Stimulated activated CD4-positive, alpha-beta T cell treated with anti-CD3 and anti-CD28 coated beads, Interleukin-2, amount 100 ng/mL, for 24 hours (primary cell): ENCODE results near the gene SPTLC2.
"Not testable (repeated sequence)": the region's sequence is repeated elsewhere in the genome, so short reads cannot be mapped to it uniquely, and the experiment has no call there.

ENCODE experiments used
- DNase-seq, 2 donors: peaks; one replicate each; pipeline ENCODE4 v3.0.0-alpha.2; 2020

SPTLC2 gene

GRCh38 chr14:77622366-77622961, 6.0 kb upstream of the SPTLC2 start:
- DNase-seq: no peak

DNA sequence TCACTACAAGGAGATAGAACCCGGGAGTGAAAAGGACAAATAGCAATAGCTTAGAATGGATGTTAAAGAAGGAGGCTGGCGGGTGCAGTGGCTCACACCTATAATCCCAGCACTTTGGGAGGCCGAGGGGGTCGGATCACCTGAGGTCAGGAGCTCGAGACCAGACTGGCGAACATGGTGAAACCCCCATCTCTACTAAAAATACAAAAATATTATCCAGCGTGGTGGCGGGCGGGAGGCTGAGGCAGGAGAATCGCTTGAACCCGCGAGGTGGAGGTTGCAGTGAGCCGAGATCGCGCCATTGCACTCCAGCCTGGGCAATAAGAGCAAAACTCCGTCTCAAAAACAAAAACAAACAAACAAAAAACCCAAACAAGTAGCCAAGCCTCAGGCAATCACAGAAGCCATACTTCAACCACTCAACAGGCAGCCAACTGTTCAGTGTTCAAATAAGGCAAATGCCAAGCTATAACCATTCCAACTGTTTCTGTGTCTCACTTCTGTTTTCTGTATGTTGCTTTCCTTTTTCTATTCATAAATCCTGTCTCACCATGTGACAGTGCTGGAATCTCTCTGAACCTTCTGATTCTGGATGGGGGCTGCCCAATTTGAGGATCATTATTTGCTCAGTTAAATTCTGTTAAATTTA, 3.9 kb upstream of the SPTLC2 start:
- no peak for DNase-seq

DNA sequence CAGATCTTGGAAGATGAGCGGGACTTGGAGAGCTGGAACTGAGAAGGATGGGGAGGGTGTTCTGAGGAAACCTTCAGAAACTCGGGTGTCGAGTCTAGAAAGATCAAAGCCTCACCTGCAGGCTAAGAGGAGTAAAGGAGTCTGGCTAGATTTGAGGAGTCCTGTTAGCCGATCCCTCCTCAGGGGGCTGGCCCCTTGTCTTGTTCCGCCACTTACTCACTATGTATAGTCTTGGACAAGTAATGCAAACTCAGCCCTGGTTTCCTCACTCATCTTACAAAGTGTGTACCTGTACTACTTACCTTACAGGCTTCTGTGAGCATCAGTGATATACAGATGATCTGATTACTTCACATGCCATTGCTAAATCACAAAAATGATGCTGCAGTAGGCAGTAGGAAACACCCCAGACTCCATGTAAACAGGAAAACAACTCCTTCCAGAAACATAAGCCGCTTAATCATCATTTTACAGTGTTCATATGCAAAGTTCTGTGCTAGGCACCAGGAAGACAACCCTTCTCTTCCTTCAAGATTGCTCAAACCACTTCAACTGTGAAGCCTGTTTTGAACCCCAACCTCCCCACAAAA, 2.0 kb upstream of the SPTLC2 start:
- no peak for DNase-seq

- DNase-seq: no peak
Measured at GRCh38 chr14:77616133-77616453, 344 bp downstream of the SPTLC2 start.

GRCh38 chr14:77615361-77616132, 890 bp downstream of the SPTLC2 start:
- DNase-seq: peak; percentile 9 to 20

GRCh38 chr14:77613201-77613600, 3.2 kb downstream of the SPTLC2 start:
- no peak for DNase-seq

GRCh38 chr14:77612011-77612620, 4.3 kb downstream of the SPTLC2 start:
- DNase-seq: no peak

DNA sequence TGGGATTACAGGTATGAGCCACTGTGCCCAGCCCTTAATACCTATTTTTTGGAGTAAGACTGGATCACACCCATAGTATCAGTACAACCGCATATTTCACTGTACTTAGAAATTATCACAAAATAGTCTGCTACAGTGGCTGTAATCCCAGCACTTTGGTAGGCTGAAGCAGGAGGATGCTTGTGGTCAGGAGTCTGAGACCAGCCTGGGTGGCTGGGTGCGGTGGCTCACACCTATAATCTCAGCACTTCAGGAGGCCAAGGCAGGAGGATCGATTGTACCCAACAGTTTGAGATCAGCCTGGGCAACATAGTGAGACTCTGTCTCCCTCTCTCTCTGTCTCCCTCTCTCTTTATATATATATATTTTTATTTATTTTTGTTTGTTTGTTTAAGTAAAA, 5.9 kb downstream of the SPTLC2 start:
- DNase-seq: no peak

GRCh38 chr14:77609922-77610321, 6.5 kb downstream of the SPTLC2 start:
- no peak for DNase-seq

DNA sequence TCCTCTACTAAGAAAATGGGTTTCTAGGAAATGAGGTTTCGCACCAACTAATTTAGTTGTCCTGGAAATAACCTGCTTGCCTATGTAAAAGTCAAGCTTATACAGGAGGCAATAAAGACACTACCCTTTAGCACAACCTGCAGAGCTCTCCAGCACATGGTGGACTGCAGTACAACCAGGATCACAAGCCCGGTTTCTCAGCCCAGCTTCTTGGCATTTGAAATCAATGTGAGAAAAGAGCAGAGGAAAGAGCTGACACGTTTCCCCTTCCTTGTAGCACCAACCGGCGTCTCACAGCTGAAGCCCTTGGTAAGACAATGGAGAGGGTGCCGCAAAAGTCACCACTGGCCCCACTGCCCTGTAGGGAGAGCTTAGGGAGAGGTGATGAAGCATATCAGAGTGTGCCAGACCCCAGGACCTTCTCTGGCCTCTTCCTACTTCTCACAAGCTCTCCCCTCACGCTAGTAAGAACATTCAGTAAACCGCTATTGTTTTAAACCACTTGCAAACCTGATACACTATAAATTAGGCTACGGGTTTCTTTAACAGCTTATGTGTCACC, 8.6 kb downstream of the SPTLC2 start:
- peak in 1 of 2 donors; percentile 2 for DNase-seq

DNA sequence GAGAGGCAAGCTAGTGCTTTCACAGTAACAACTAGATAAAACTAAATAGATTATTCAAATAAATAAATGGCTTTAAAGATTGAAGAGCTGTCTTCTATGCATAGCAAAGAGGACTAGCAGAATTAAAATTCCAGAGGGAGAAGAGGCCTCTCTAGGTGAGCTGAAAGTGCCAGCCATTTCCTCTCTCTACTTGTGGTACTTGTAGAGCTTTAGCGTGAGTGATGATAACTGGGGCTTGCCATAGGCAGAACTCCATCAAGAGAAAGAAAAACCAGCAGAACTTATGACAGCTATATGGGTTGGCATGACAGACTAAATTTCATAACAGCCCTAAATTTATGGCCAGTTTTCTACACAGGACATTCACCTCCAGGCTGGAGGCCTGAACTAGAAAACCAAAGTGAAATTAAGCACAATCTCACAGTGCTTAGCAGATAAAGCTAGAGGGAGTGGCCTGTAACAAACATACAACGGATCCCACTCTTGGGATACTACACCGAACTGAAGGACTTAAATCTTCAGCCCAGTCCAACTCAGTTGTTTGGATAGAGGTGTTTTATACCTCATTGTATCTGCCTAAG, 11.0 kb downstream of the SPTLC2 start:
- no peak for DNase-seq

- no peak for DNase-seq
Measured at GRCh38 chr14:77603654-77604255, 12.7 kb downstream of the SPTLC2 start.

DNA sequence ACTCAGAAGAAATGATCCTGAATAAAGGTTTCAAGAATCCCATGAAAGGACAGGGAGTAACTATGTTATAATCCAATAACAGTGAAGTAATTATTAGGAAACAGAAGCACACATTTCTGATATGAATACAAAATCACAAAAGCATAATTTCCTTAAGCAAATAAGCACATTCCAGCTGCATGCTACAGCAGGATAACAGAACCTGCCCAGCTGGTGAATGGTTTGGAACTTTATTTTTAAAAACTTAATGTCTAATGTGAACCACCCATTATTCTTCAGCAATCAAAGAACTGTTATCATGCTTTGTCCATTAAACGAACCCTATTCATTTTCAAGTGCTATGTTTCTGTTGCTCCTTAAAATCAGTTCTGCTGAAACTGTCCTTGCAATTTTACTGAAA, 13.4 kb downstream of the SPTLC2 start:
- no peak for DNase-seq

DNA sequence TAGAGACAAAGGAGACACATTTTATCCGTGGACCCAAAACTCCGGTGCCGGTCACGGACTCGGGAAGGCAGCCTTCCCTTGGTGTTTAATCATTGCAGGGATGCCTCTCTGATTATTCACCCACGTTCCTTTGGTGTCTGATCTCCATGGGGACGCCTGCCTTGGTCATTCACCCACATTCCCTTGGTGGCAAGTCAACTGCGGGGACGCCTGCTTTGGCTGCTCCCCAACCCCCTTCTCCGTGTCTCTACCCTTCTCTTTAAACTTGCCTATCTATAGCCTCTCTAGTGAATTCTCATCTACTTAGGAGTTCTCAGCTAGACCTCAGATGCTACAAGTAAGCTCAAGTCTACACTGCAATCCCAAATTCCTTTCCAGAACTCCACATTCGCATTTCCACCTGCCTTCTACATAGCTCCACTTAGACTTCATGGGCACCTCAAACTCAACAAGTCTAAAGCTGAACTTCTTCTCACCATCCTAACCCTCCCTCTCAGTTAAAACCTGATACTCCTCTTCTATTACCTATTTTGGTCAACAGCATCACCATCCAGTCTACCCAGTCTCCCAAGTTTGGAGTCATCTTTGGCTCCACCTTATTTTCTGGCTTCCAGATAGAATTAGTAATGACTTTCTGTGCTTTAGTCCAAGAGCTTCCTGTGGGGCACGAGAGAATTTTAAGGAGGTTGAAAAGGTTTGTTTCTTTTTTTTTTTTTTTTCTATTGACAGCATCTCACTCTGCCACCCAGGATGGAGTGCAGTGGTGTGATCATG, 14.4 kb downstream of the SPTLC2 start:
- no peak for DNase-seq

DNA sequence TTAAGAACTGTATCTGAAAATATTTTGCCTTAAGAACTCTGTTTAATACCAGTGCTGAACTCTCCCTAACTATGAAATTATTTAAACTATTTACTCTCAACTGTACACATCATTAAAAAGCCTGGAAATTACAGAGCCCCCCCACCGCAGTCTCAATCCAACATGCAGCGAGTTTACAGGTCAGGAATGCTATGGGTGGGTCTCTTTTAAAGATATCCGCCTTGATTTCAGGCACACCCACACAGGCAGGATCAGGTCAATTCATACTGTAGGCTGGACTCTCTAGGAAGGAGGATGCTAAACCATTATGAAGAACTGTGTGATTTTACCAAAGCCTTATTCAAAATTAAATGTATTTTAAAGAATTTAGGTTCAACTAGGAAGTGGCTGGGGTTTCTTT, 16.5 kb downstream of the SPTLC2 start:
- no peak for DNase-seq

DNA sequence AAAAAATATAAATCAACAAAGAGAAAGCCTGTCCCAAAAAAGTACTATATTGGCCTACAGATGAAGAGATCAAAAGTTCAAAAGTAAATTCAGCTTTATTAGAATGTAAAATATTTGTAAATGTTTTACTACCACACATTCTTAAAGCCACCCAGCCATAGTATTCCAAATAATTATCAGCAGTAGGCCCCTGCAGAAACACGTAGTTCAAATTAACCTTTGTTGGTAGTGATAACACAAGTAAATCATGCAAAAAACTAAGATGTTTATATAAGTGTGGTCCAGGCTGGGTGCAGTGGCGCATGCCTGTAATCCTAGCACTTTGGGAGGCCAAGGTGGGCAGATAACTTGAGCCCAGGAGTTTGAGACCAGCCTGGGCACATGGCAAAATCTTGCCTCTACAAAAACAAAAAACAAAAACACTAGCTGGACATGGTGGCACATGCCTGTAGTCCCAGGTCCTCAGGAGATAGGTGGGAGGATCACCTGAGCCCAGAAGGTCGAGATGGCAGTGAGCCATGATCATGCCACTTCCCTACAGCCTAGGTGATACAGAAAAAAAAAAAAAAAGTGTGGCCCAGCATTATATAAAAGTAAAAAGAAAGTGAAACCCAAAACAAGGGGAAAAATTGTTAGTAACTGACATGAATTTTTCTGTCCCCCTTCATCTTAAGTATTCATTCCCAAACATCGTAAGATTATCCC, 17.9 kb downstream of the SPTLC2 start:
- no peak for DNase-seq

DNA sequence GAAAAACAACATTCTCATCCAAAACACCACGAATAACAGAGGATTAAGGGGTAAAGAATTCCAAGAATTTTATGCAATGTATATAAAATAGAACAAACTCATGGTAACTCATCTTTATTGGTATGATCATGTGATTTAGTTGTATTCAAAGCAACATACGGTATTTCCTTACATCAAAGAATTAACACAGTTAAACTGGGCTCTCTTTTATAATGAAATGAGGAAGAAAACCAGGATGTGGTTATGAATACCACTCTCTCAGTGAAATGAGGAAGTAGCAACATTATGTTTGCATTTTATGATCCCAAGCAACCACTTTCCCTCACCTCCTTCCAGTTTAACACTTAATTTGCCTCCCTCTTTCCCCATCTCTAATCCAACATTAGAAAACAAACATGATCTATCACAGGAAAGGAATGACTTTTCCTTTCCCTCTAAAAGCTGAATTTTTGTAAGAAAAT, 22.9 kb downstream of the SPTLC2 start:
- no peak for DNase-seq

DNA sequence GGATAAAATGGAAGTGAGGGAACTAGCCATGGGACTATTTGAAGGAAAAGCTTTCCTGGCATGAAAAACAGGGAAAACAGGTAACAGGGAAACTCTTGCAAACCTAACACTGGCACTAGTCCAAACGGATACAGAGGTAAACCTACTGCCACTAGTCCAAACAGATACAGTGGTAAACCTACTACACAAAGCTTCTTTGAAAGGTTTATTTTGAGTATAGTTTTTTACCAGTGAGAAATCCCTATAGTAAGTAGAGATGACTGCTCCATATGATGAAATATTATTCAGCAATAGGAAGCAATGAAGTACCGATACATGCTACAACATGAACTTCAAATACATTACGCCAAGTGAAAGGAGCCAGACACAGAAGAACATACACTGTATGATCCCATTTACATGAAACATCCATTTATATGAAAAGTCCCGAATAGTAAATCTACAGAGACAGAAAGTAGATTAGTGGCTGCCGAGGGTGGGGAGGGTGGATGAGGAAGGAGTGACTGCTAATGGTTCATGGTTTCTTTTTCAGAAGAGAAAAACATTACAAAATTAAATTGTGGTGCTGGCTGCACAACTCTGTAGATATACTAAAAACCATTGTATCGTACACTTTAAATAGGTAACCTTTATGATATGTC, 25.5 kb downstream of the SPTLC2 start:
- DNase-seq: no peak

- no peak for DNase-seq
Measured at GRCh38 chr14:77589099-77589498, 27.3 kb downstream of the SPTLC2 start.

- DNase-seq: not testable (repeated sequence)
Measured at GRCh38 chr14:77588411-77589025, 27.9 kb downstream of the SPTLC2 start.
